Amniotic epithelial cell (primary cell): ENCODE data around the gene RASAL1.

Experiments
- DNase-seq: peaks from one replicate; pipeline ENCODE4 v3.0.0-alpha.2; 2010; ENCODE audit warnings: low read depth

RASAL1 gene

DNA sequence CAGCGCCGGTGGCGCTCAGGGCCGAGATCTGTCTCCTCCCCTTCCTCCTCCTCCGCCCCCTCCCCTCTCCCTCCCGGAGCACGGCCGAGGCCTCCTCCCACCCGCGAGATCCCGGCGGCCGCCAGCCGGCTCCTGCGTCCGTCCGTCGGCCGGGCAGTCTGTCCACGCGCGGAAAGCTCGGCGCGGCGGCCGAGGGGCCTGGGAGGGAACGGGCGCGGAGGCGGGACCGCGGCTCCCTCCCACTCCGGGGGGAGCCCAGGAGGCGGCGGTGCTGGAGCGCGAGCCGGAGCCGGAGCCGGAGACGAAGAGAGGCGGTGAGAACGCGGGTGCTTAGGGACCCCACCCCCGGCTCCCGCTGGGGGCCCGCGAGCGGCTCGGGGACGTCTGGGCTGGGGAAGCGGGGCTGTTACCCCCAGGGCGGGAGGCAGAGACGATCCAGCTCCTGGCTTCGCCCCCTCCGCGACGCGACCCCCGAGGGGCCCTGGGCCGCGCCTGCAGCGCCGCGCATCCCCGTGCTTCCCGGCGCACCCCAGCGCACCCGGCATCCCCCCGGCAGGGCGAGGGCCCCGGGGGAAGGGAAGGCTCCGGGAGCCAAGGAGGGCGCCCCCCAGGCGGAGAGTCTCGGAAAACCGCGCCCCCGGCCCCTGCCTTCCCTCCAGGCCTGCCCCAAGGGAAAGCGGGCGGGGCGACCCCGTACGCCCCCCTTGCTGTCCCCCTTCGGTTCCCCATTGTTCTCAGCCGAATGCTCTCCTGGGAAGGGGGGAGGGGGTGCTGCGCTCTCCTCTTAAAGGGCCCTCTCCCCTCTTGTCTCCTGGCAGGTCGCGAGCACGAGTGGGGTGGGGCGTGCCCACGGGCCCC is 78.7 kb downstream of the RASAL1 start, which contains the start of gene DTX1:
Gene DTX1 (plus strand): TSS at position 100 of the 858 bp plus-strand sequence. CDS start 1,463 bp downstream, outside the sequence.
- no peak for DNase-seq

DNA sequence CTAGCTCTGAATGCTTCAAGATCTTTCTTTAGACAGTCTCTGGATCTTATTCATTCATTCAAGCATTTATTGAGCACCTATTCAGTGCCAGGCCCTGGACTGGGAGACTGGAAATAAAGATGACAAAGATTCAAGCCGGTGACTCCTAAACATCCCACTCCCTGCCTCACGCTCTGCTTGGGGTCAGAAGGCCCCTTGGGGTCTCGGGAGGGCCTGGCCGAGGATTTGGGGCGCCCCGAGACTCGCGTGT is 79.3 kb downstream of the RASAL1 start:
- DNase-seq: no peak

DNA sequence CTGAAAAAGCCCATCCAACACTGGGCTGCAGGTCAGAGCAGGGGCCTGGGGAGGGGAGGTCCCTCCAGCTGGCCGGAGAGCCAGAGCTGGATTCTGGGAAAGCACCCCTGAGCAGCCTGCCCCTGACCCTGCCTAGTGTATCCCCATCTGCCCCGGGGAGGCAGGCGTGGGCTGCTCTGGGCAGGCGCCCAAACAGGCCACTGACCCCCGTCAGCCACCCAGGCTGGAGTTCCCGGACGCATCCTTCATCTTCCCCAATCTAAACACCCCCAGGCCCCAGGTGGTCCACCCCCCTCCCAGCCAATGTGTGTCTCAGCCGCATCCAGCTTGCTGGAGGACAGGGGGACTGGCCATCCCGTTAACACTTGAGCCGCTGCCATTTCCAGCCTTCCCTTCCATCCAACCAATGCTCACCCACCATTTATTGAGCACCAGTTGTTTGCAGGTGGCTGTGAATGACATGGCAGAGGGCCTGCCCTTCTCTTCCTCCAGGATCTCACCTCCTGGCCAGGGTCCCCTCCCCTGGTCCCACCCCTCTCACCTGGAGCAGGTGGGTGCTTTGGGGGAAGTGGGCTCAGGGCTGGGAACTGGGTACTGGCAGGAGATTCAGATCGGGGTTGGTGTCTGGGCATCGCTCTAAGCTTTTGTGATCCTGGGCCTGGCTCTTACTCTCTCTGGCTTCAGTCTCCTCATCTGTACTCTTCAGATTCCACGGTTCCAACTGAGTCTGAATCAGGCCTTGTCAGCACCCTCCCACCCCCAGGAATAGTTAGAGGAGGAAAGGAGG is 79.8 kb downstream of the RASAL1 start:
- DNase-seq: no peak

DNA sequence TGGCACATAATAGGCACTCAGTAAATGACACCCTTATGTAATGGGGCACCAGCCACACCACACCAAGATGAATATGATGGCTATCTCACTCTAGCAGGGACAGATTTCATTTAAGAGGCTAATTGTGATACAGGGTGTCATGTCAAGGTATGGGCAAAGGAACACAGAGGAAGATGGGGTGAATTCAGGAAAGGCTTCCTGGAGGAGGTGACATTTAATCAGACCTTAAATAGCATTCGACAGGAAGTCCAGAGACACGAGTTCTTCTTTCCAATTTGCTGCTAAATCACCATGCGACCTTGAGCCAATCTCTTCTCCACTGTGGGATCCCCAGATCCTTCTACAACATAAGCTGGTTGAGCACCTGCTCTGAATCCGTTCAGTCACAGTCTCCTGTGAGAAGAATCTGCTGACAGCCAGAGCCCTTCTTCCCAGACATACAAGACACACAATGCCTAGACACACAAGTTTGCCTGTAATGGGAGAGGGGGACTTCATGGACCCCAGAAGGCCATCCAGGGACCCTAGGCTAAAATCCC is 80.5 kb downstream of the RASAL1 start:
- DNase-seq: no peak

DNA sequence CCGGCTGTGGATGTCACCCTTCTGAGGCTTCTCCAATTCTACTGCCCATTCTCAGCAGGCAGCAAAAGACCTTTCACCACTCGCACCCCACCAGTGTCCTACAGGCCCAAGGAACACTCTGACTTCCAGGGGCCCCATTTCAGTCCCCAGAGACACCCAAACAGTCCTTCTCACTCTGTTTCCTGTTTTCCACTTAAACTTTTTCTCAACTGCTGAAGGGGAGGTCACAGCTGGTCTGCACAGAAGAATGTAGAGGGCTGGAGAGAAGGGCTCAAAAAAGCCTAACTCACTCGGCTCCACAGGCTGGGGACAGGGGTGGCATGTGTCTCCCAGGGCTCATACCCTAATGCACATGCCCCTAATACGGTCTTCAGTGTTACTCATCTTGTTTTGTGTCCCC is 83.2 kb downstream of the RASAL1 start:
- DNase-seq: no peak

DNA sequence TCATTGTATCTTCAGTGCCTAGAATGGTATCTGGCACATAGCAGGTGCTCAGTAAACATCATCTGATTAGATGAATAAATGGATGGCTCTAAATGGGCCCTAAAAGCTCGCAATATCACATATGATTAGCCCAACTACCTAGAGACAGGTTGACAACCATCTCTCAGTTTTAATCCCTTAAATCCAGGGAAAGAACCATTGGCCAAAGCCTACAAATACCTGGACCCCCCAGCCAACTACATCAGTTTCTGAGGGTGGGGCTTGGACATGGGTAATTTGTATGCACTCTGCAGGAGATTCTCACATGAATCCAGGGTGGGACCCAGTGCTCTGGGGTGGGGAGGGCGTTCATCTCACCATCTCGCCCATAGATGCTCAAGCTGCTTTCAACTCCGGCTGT is 83.8 kb downstream of the RASAL1 start:
- DNase-seq: no peak

DNA sequence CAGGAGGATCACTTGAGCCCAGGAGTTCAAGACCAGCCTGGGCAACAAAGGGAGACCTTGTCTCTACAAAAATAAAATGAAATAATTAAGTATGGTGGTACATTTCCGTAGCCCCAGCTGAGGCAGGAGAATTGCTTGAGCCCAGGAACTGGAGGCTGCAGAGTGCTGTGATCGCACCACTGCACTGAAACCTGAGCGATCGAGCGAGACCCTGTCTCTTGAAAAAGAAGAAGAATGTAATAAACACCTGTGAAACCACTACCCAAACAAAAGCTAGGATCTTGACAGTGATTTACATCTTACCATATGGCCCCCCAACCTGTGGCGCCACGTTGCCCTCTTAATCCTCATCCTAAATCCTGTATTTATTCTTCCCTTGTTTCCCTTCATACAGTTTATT is 84.8 kb downstream of the RASAL1 start:
- DNase-seq: no peak

DNA sequence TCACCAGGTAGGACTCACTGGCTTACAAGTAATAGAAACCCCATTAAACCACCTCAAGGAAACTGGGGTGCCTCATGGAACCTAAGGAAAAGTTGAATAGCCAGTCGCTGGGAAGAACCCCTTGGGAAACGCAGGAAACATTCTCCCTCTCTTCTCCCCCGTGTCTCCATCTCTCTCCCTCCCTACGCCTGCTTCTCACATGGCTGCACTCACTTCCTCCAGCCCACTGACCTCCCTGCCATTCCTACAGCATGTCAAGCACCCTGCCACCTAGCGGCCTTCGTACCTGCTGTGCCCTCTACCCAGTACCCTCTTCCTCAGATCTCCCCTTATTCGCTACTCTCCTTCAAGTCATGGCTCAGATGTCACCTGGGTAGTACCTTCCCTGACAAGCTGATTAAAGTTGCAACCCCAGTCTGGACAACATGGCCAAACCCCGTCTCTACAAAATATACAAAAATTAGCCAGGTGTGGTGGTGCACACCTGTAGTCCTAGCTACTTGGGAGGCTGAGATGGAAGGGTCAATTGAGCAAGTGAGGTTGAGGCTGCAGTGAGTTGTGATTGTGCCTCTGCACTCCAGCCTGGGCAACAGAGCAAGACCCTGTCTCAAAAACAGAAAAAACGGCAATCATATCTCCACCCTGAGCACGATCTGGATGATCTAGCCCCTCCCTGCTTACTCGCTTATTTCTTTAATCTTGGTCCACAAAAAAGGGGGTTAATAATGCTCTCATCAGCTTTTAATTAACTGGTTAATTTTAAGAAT is 85.4 kb downstream of the RASAL1 start:
- DNase-seq: peak; percentile 25
